ENCODE data around the gene FBXW7. TPM values are rescaled to one million over a fixed set of nuclear protein-coding genes. Genes with fewer than 3 reads are reported as not detected.

FBXW7 gene
- total RNA-seq, 2 donors from 2014 or later: 39.9 to 49.4 TPM

DNA sequence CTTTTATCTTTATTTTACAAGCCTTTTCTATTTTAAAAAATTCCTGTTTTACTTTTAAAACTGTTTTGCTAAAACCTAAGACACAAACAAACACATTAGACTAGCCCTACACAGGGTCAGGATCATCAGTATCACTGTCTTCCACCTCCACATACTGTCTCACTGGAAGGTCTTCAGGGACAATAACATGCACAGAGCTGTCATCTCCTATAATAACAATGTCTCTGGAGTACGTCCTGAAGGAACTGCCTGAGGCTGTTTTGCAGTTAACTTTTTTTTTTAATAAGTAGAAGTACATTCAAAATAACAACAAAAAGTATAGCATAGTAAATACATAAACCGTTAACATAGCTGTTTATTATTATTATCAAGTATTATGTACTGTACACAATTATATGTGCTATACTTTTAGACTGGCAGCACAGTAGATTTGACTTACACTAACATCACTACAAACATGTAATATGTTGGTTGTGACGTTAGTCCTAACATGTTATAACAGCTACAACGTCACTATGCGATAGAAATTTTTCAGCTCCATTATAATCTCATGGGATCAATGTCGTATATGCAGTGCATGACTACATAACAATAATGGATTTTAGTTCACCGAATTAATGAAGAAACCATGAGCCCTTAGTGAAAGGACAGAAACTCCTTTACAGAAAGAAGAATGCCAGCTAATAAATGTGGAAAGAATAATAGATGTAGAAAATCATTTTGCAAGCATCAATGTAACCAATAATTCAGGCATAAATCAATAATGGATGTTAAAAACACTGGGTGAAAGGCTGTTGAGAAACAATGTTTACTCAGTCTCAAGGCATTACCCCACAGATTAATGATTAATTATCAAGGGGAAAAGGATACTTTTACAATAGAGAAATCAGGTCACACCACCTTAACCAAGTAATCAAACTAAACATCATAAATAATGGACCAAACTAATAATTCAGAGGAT lies 49.2 kb downstream of the FBXW7 start:
- H3K27me3 ChIP-seq: no peaks in the 10 kb centered on the region
- no peaks in the 10 kb centered on the region for H3K4me1 ChIP-seq
- DNase-seq (ENCODE audit: low spot score): no peak
- no peak overlapping the region for H3K4me3 ChIP-seq
- TF ChIP-seq, protein P1, sequence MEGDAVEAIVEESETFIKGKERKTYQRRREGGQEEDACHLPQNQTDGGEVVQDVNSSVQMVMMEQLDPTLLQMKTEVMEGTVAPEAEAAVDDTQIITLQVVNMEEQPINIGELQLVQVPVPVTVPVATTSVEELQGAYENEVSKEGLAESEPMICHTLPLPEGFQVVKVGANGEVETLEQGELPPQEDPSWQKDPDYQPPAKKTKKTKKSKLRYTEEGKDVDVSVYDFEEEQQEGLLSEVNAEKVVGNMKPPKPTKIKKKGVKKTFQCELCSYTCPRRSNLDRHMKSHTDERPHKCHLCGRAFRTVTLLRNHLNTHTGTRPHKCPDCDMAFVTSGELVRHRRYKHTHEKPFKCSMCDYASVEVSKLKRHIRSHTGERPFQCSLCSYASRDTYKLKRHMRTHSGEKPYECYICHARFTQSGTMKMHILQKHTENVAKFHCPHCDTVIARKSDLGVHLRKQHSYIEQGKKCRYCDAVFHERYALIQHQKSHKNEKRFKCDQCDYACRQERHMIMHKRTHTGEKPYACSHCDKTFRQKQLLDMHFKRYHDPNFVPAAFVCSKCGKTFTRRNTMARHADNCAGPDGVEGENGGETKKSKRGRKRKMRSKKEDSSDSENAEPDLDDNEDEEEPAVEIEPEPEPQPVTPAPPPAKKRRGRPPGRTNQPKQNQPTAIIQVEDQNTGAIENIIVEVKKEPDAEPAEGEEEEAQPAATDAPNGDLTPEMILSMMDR (IDR thresholded peaks at IDR 0.05): no peak
- H3K9me3 ChIP-seq: no peaks in the 10 kb centered on the region
- no peaks in the 10 kb centered on the region for H3K36me3 ChIP-seq
- no peak overlapping the region for H3K27ac ChIP-seq

DNA sequence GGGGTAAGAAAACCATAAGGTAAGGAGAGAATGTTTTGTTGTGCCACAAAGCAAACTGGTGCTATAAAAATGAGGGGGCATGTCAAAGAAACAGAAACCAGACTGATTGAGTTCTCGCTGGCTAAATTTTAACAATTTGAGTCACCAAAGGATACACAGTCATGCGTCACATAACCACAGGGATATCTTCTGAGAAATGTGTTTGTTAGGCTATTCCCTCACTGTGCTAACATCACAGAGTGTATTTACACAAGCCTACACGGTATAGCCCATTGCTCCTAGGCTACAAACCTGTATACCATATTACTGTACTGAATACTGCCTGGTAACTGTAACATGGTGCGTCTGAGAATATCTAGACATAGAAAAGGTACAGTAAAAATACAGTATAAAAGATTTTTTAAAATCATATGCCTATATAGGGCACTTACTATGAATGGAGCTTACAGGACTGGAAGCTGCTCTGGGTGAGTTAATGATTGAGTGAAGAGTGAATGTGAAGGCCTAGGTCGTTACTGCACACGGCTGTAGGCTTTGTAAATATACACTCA lies 50.1 kb downstream of the FBXW7 start:
- Histone ChIP-seq H3K4me1 (no peaks in the 10 kb centered on the region), H3K4me3 (no peak overlapping the region), H3K9me3 (no peaks in the 10 kb centered on the region), H3K36me3 (no peaks in the 10 kb centered on the region), H3K27me3 (no peaks in the 10 kb centered on the region), H3K27ac (no peak overlapping the region)
- DNase-seq (ENCODE audit: low spot score): no peak
- TF ChIP-seq, protein P1 (IDR thresholded peaks at IDR 0.05): no peak

DNA sequence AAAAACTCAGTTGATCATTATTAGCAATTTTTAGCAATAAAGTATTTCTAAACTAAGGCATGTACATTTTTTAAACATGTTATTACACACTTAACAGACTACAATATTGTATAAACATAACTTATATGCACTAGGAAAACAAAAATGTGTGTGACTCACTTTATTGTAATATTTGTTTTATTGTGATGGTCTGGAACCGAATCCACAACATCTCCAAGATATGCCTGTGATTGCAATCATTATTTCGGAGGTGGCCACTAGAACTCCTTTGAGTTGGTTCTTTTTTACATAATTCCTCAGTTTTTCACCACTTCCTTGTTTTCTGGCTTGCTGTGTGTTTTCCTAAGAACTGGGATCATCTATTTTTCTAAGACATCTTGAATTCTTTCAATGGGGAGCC lies 53.7 kb downstream of the FBXW7 start:
- TF ChIP-seq, protein P1 (IDR thresholded peaks at IDR 0.05): no peak
- no peak overlapping the region for H3K27ac ChIP-seq
- no peaks in the 10 kb centered on the region for H3K9me3 ChIP-seq
- no peaks in the 10 kb centered on the region for H3K36me3 ChIP-seq
- DNase-seq (ENCODE audit: low spot score): no peak
- H3K27me3 ChIP-seq: no peaks in the 10 kb centered on the region
- H3K4me3 ChIP-seq: no peak overlapping the region
- H3K4me1 ChIP-seq: peaks cover 0 to 18% of the 10 kb centered on the region in 2 donors

DNA sequence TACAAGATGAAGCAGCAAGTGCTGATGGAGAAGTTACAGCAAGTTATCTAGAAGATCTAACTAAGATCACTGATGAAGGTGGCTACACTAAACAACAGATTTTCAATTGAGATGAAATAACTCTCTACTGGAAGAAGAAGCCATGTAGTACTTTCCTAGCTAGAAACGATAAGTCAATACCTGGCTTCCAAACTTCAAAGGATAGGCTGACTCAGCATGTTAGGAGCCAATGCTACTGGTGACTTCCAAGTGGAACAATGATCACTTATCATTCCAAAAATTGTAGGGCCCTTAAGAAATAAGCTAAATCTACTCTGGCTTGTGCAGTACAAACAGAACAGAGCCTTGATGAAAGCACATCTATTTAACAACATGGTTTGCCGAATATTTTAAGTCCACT lies 55.0 kb downstream of the FBXW7 start:
- H3K27me3 ChIP-seq: no peaks in the 10 kb centered on the region
- H3K4me1 ChIP-seq: peaks cover 0 to 18% of the 10 kb centered on the region in 2 donors
- no peak for DNase-seq (ENCODE audit: low spot score)
- no peaks in the 10 kb centered on the region for H3K9me3 ChIP-seq
- no peak overlapping the region for H3K27ac ChIP-seq
- H3K4me3 ChIP-seq: no peak overlapping the region
- TF ChIP-seq, protein P1 (IDR thresholded peaks at IDR 0.05): no peak
- H3K36me3 ChIP-seq: no peaks in the 10 kb centered on the region

DNA sequence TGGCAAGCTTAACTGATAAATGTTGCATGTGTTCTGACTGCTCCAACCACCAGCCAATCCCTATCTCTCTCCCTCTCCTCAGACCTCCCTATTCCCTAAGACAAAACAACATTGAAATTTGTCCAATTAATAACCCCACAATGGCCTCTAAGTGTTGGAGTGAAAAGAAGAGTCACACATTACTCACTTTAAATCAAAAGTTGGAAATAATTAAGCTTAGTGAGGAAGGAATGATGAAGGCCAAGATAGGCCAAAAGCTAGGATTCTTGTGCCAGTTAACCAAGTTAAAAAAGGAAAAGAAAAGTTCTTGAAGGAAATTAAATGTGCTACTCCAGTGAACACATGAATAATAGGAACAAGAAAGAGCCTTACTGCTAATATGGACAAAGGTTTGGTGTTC lies 55.6 kb downstream of the FBXW7 start:
- H3K27ac ChIP-seq: no peak overlapping the region
- DNase-seq (ENCODE audit: low spot score): no peak
- TF ChIP-seq, protein P1 (IDR thresholded peaks at IDR 0.05): no peak
- no peaks in the 10 kb centered on the region for H3K9me3 ChIP-seq
- no peak overlapping the region for H3K4me3 ChIP-seq
- peaks cover 0 to 18% of the 10 kb centered on the region in 2 donors for H3K4me1 ChIP-seq
- no peaks in the 10 kb centered on the region for H3K36me3 ChIP-seq
- H3K27me3 ChIP-seq: no peaks in the 10 kb centered on the region
